PC-3 (cell line): ENCODE data around the gene TCN2. TPM values are rescaled to one million over a fixed set of nuclear protein-coding genes. Genes with fewer than 3 reads are reported as not detected.
"Not testable (repeated sequence)": the region's sequence is repeated elsewhere in the genome, so short reads cannot be mapped to it uniquely, and the experiment has no call there.

Source experiments
- ATAC-seq: fragments of 200-7000 bp; cut with Tn5 transposase; 2 replicates; pipeline ENCODE4 v1.9.1; 2020; ENCODE audit warnings: mild to moderate bottlenecking, moderate library complexity
- BruUV-seq: library from RNA; stranded (reverse); fragments of 400-500 nt; replicated peaks from 2 replicates; lab custom pipeline; 2021; lab: Mats Ljungman, UMichigan
- CTCF ChIA-PET: fragments of 300-600 bp; sonication (Branson Sonifier 250); formaldehyde crosslinking; loops from one replicate; lab custom pipeline; 2022; ENCODE audit warnings: antibody characterized with exemption; lab: Charles Lee
- POLR2A ChIA-PET: fragments of 300-600 bp; sonication (Branson Sonifier 250); formaldehyde crosslinking; loops from one replicate; lab custom pipeline; 2022; ENCODE audit warnings: antibody characterized with exemption; ENCODE audit not compliant: unreplicated experiment; lab: Charles Lee
- DNase-seq: peaks from one replicate; pipeline ENCODE4 v3.0.0-alpha.2; 2015
- H2AFZ ChIP-seq: fragments of 300-600 bp; sonication (generic); 2 replicates; pipeline ENCODE4 v1.6.0; 2016; ENCODE audit warnings: antibody characterized with exemption, low read length
- H3F3A ChIP-seq: fragments of 300-600 bp; sonication (generic); one replicate; pipeline ENCODE4 v1.6.0; 2017; ENCODE audit warnings: antibody characterized with exemption, low read length, control low read depth, mild to moderate bottlenecking; ENCODE audit not compliant: unreplicated experiment
- H3K27ac ChIP-seq: fragments of 300-600 bp; sonication (generic); 2 replicates; pipeline ENCODE4 v1.5.1; 2016; ENCODE audit warnings: mild to moderate bottlenecking, low read length
- H3K27me3 ChIP-seq: fragments of 300-600 bp; sonication (generic); 2 replicates; pipeline ENCODE4 v1.6.1; 2016; ENCODE audit warnings: low read length, mixed read lengths
- H3K36me3 ChIP-seq: fragments of 300-600 bp; sonication (generic); 2 replicates; pipeline ENCODE4 v1.6.1; 2016; ENCODE audit warnings: low read depth, mixed run types, low read length, mixed read lengths
- H3K4me1 ChIP-seq: fragments of 300-600 bp; sonication (generic); 2 replicates; pipeline ENCODE4 v1.5.1; 2016; ENCODE audit warnings: low read length; ENCODE audit not compliant: insufficient read depth
- H3K4me2 ChIP-seq: fragments of 300-600 bp; sonication (generic); 2 replicates; pipeline ENCODE4 v1.6.0; 2016; ENCODE audit warnings: low read length
- H3K4me3 ChIP-seq: fragments of 300-600 bp; sonication (generic); 2 replicates; pipeline ENCODE4 v1.5.1; 2016; ENCODE audit warnings: mild to moderate bottlenecking, low read length, mixed read lengths
- H3K79me2 ChIP-seq: fragments of 300-600 bp; sonication (generic); 2 replicates; pipeline ENCODE4 v1.6.1; 2017; ENCODE audit warnings: low read length, mixed read lengths
- H3K9ac ChIP-seq: fragments of 300-600 bp; sonication (generic); 2 replicates; pipeline ENCODE4 v1.6.0; 2016; ENCODE audit warnings: mild to moderate bottlenecking, low read length
- H3K9me2 ChIP-seq: fragments of 300-600 bp; sonication (generic); replicated peaks from 2 replicates; pipeline ENCODE4 v1.6.1; 2016; ENCODE audit warnings: mixed run types, low read length, mixed read lengths
- H3K9me3 ChIP-seq: fragments of 300-600 bp; sonication (generic); 2 replicates; pipeline ENCODE4 v1.6.1; 2016; ENCODE audit warnings: low read length, mixed read lengths
- H4K20me1 ChIP-seq: fragments of 300-600 bp; sonication (generic); 2 replicates; pipeline ENCODE4 v1.6.1; 2016; ENCODE audit warnings: low read length, mixed read lengths
- EZH2 ChIP-seq: fragments of 300-600 bp; sonication (generic); IDR thresholded peaks from one replicate; pipeline ENCODE4 v1.6.1; 2017; ENCODE audit warnings: antibody characterized with exemption, mild to moderate bottlenecking, low read length; ENCODE audit not compliant: unreplicated experiment
- EZH2phosphoT487 ChIP-seq: fragments of 300-600 bp; sonication (generic); IDR thresholded peaks from 2 replicates; pipeline ENCODE4 v1.6.1; 2018; ENCODE audit warnings: mild to moderate bottlenecking, antibody characterized with exemption, low read length, borderline replicate concordance
- intact Hi-C: fragments of 100-400 bp; cut with micrococcal nuclease; formaldehyde crosslinking; loops from 2 replicates; pipeline ENCODE4 v1.9.0; 2023
- total RNA-seq: library from RNA; depleted of rRNA; stranded (reverse); fragments of >200 nt; gene quantifications from 2 replicates; pipeline ENCODE4 v1.2.3, GENCODE V29; 2014
- TF ChIP-seq, protein P1 (sequence below): fragments of 300-600 bp; sonication (generic); conservative IDR thresholded peaks from 2 replicates; pipeline ENCODE4 v1.5.1; 2017; ENCODE audit warnings: antibody characterized with exemption, low read depth, mild to moderate bottlenecking, low read length

Gene TCN2
- total RNA-seq, 1 experiment from 2014 or later: 1.7 TPM

DNA sequence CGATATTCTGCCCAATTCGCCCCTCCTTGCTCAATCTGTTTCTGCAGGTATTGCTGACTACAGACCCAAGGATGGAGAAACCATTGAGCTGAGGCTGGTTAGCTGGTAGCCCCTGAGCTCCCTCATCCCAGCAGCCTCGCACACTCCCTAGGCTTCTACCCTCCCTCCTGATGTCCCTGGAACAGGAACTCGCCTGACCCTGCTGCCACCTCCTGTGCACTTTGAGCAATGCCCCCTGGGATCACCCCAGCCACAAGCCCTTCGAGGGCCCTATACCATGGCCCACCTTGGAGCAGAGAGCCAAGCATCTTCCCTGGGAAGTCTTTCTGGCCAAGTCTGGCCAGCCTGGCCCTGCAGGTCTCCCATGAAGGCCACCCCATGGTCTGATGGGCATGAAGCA, 19.4 kb downstream of the TCN2 start:
- Histone ChIP-seq H3K9me3 (no peaks in the 10 kb centered on the region), H3F3A (no peaks in the 10 kb centered on the region), H3K27me3 (no peaks in the 10 kb centered on the region), H3K9ac (no peak overlapping the region), H3K4me3 (no peak overlapping the region), H3K4me2 (no peak overlapping the region), H3K79me2 (no peaks in the 10 kb centered on the region), H3K27ac (no peak overlapping the region), H4K20me1 (no peaks in the 10 kb centered on the region), H3K9me2 (no peaks in the 10 kb centered on the region), H3K36me3 (no peaks in the 10 kb centered on the region), H3K4me1 (no peaks in the 10 kb centered on the region), H2AFZ (no peak overlapping the region)
- no TSS peak for BruUV-seq
- TF ChIP-seq EZH2 (no peak), EZH2phosphoT487 (no peak)
- TF ChIP-seq, protein P1, sequence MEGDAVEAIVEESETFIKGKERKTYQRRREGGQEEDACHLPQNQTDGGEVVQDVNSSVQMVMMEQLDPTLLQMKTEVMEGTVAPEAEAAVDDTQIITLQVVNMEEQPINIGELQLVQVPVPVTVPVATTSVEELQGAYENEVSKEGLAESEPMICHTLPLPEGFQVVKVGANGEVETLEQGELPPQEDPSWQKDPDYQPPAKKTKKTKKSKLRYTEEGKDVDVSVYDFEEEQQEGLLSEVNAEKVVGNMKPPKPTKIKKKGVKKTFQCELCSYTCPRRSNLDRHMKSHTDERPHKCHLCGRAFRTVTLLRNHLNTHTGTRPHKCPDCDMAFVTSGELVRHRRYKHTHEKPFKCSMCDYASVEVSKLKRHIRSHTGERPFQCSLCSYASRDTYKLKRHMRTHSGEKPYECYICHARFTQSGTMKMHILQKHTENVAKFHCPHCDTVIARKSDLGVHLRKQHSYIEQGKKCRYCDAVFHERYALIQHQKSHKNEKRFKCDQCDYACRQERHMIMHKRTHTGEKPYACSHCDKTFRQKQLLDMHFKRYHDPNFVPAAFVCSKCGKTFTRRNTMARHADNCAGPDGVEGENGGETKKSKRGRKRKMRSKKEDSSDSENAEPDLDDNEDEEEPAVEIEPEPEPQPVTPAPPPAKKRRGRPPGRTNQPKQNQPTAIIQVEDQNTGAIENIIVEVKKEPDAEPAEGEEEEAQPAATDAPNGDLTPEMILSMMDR: no peak
- ATAC-seq: no peak
- POLR2A ChIA-PET: no interaction called here
- no peak for DNase-seq
- intact Hi-C loops: no loop called here
- CTCF ChIA-PET: no interaction called here

DNA sequence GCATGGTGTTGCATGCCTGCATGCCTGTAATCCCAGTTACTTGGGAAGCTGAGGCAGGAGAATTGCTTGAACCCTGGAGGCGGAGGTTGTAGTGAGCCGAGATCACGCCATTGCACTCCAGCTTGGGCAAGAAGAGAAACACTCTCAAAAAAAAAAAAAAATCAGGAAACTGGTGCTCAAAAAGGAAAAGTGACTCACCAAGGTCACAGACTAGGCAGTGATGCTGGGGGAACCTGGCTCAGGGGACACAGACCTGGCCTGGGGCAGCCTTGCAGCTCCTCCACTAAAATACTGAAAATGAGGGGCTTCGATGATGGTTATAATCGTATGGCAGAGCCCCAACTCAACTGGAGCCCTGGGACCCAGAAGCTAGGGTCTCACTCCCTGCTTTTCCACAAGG, 20.5 kb downstream of the TCN2 start:
- no peaks in the 10 kb centered on the region for H3K27me3 ChIP-seq
- no peaks in the 10 kb centered on the region for H3K9me3 ChIP-seq
- H3K79me2 ChIP-seq: no peaks in the 10 kb centered on the region
- H3K27ac ChIP-seq: no peak overlapping the region
- H3K9ac ChIP-seq: no peak overlapping the region
- no peaks in the 10 kb centered on the region for H3K4me1 ChIP-seq
- ATAC-seq (no peak), DNase-seq (no peak)
- no TSS peak for BruUV-seq
- intact Hi-C loops: no loop called here
- no peaks in the 10 kb centered on the region for H3F3A ChIP-seq
- no peaks in the 10 kb centered on the region for H3K36me3 ChIP-seq
- no peak overlapping the region for H3K4me2 ChIP-seq
- ChIA-PET POLR2A (no interaction called here), CTCF (no interaction called here)
- no peak overlapping the region for H3K4me3 ChIP-seq
- H3K9me2 ChIP-seq: no peaks in the 10 kb centered on the region
- H2AFZ ChIP-seq: no peak overlapping the region
- TF ChIP-seq EZH2 (no peak), EZH2phosphoT487 (no peak)
- TF ChIP-seq, protein P1: no peak
- no peaks in the 10 kb centered on the region for H4K20me1 ChIP-seq

DNA sequence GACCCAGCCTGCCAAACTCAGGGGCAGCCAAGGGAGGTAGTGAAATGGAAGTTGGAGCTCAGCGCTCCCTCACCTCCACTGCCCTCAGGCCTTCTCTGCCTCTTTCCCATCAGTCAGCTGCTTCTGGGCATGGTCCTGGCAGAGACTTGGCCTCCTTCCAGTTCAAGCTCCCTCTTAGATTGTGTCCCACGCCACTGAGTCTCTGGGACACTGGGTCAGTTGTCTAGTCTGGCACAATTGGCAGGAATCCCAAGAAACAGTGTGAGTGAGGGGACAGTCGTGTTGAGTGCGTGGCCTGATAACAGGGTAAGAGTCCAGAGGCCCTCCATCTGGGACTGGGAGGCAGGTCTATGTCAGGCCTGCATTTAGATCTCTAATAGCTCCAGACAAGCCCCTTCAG, 21.5 kb downstream of the TCN2 start:
- no peaks in the 10 kb centered on the region for H3F3A ChIP-seq
- no peaks in the 10 kb centered on the region for H3K4me1 ChIP-seq
- no peaks in the 10 kb centered on the region for H4K20me1 ChIP-seq
- POLR2A ChIA-PET: no interaction called here
- intact Hi-C loops: no loop called here
- no peak overlapping the region for H3K4me3 ChIP-seq
- H3K27ac ChIP-seq: no peak overlapping the region
- H3K9ac ChIP-seq: no peak overlapping the region
- DNase-seq (no peak), ATAC-seq (no peak)
- H3K9me2 ChIP-seq: no peaks in the 10 kb centered on the region
- CTCF ChIA-PET: no interaction called here
- H3K27me3 ChIP-seq: no peaks in the 10 kb centered on the region
- H3K9me3 ChIP-seq: no peaks in the 10 kb centered on the region
- H2AFZ ChIP-seq: no peak overlapping the region
- H3K79me2 ChIP-seq: no peaks in the 10 kb centered on the region
- TF ChIP-seq EZH2phosphoT487: no peak
- no peak for TF ChIP-seq EZH2
- TF ChIP-seq, protein P1: no peak
- H3K36me3 ChIP-seq: no peaks in the 10 kb centered on the region
- H3K4me2 ChIP-seq: no peak overlapping the region
- BruUV-seq: no TSS peak

DNA sequence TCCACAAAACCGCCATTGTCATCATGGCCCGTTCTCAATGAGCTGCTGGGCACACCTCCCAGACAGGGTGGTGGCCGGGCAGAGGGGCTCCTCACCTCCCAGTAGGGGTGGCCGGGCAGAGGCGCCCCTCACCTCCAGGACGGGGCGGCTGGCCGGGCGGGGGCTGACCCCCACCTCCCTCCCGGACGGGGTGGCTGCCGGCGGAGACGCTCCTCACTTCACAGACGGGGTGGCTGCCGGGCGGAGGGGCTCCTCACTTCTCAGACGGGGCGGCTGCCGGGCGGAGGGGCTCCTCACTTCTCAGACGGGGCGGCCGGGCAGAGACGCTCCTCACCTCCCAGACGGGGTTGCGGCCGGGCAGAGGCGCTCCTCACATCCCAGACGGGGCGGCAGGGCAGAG, 24.5 kb downstream of the TCN2 start:
- BruUV-seq, CTCF ChIA-PET: not testable (repeated sequence)

More for the DNA sequence above, 24.5 kb downstream of the TCN2 start:
- H3K79me2 ChIP-seq, H3K9ac ChIP-seq, H3K9me3 ChIP-seq, H2AFZ ChIP-seq, DNase-seq, H3K27ac ChIP-seq, intact Hi-C loops, H3F3A ChIP-seq, H3K9me2 ChIP-seq, ATAC-seq, H3K27me3 ChIP-seq, POLR2A ChIA-PET, H4K20me1 ChIP-seq, H3K4me2 ChIP-seq, H3K36me3 ChIP-seq, H3K4me3 ChIP-seq: not testable (repeated sequence)
- peaks cover 12% of the 10 kb centered on the region for H3K4me1 ChIP-seq
